Activated CD8-positive, alpha-beta T cell treated with anti-CD3 and anti-CD28 coated beads for 36 hours (primary cell): Measurements from ENCODE around the gene NUDT1. TPM values are rescaled to one million over a fixed set of nuclear protein-coding genes. Genes with fewer than 3 reads are reported as not detected.

Experiments used
- ATAC-seq: fragments of 200-7000 bp; cut with Tn5 transposase; one replicate; pipeline ENCODE4 v1.10.0; 2021; ENCODE audit warnings: mild to moderate bottlenecking, moderate library complexity
- CTCF ChIA-PET: fragments of 350-600 bp; sonication (Branson Sonifier 250); formaldehyde crosslinking; loops from one replicate; lab custom pipeline; 2021; ENCODE audit warnings: antibody characterized with exemption; lab: Charles Lee
- POLR2A ChIA-PET: fragments of 350-600 bp; sonication (Branson Sonifier 250); formaldehyde crosslinking; loops from one replicate; lab custom pipeline; 2021; ENCODE audit warnings: antibody characterized with exemption; lab: Charles Lee
- DNase-seq: peaks from one replicate; pipeline ENCODE4 v3.0.0-alpha.2; 2020
- H3K27ac Mint-ChIP-seq: one replicate; pipeline ENCODE4 v1.8.0; 2021; ENCODE audit warnings: mild to moderate bottlenecking, mixed read lengths
- H3K27me3 Mint-ChIP-seq: one replicate; pipeline ENCODE4 v1.8.0; 2021; ENCODE audit warnings: mixed read lengths
- H3K36me3 Mint-ChIP-seq: one replicate; pipeline ENCODE4 v1.8.0; 2021; ENCODE audit warnings: low read depth, mixed read lengths
- H3K4me1 Mint-ChIP-seq: one replicate; pipeline ENCODE4 v1.8.0; 2021; ENCODE audit warnings: low read depth, mixed read lengths
- H3K4me3 Mint-ChIP-seq: one replicate; pipeline ENCODE4 v1.8.0; 2021; ENCODE audit warnings: mild to moderate bottlenecking, moderate library complexity, mixed read lengths
- H3K9me3 Mint-ChIP-seq: one replicate; pipeline ENCODE4 v1.8.0; 2021; ENCODE audit warnings: mixed read lengths
- CTCF ChIP-seq: fragments of 200-600 bp; IDR thresholded peaks from one replicate; pipeline ENCODE4 v1.8.0; 2022; ENCODE audit warnings: antibody characterized with exemption, mild to moderate bottlenecking
- intact Hi-C: fragments of 100-400 bp; cut with micrococcal nuclease; formaldehyde crosslinking; loops from one replicate; pipeline ENCODE4 v1.10.0; 2022
- total RNA-seq, 2 experiments: library from RNA; stranded (reverse); gene quantifications; one replicate each; pipeline ENCODE4 v1.2.3, GENCODE V29; 2021

NUDT1 gene
- total RNA-seq, 2 experiments from 2014 or later: 90.2 to 93.9 TPM

DNA sequence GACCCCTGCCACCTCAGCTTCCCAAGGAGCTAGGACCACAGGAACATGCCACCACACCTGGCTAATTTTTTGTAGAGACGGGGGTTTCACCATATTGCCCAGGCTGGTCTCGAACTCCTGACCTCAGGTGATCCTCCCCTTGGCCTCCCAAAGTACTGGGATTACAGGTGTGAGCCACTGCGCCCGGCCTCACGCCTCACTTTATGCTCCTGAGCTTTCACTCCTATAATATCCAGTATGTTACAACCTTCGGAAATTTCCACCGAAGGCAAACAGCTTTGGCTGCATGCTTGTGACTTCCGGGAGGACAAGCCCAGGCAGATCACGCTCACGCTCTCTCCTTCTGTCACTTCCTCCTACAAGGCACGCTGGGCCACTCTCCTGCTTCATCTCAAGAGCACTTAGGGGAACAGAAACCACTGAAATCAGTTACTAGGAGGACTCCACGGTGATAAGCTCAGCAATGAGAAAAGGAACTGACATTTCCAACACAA, 4.9 kb upstream of the NUDT1 start:
- ChIA-PET CTCF (interaction anchor here (1.6 kb wide), 1 partner anchor 111 kb away, joined by 5 read pairs; no protein-coding TSS in a partner anchor), POLR2A (no interaction called here)
- peak overlapping the region; percentile 59 for H3K27ac Mint-ChIP-seq
- peaks cover 42% of the 10 kb centered on the region for H3K36me3 Mint-ChIP-seq
- no peak for ATAC-seq
- peaks cover 25% of the 10 kb centered on the region for H3K4me1 Mint-ChIP-seq
- no peaks in the 10 kb centered on the region for H3K27me3 Mint-ChIP-seq
- H3K4me3 Mint-ChIP-seq: no peak overlapping the region
- TF ChIP-seq CTCF: no peak
- no peaks in the 10 kb centered on the region for H3K9me3 Mint-ChIP-seq
- no peak for DNase-seq
- intact Hi-C loops: no loop called here

DNA sequence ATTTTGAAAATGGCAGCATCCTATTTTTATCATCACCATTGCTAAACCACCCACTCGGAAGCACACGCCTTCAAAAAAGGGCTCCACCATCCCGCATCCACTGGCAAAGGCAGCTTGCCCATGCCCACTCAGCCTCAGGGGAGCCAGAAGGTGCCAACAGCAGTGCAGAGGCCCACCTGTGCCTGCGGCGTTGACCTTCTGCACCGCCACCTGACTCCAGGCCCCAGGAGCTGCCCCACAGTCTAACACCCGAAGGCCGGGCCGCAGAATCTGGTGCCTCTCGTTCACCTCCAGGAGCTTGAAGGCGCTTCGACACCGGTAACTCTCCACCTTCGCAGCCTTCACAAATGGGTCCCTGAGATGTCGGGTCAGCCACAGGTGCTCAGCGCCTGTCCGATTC, 2.8 kb upstream of the NUDT1 start:
- Mint-ChIP-seq H3K27me3 (no peaks in the 10 kb centered on the region), H3K27ac (no peak overlapping the region), H3K9me3 (no peaks in the 10 kb centered on the region), H3K4me3 (no peak overlapping the region), H3K4me1 (peaks cover 21% of the 10 kb centered on the region), H3K36me3 (peaks cover 38% of the 10 kb centered on the region)
- TF ChIP-seq CTCF: no peak
- no peak for DNase-seq
- CTCF ChIA-PET: interaction anchor here (0.9 to 1.3 kb wide), 2 partner anchors 30 to 109 kb away, joined by 3 to 4 read pairs; no protein-coding TSS in a partner anchor
- POLR2A ChIA-PET: interaction anchor here (0.9 kb wide), 1 partner anchor 74 kb away, joined by 3 read pairs; no protein-coding TSS in a partner anchor
- intact Hi-C loops: no loop called here
- ATAC-seq: no peak

- Mint-ChIP-seq H3K36me3 (peaks cover 24% of the 10 kb centered on the region), H3K27ac (peak overlapping the region; percentile 93), H3K27me3 (no peaks in the 10 kb centered on the region), H3K4me1 (peaks cover 21% of the 10 kb centered on the region), H3K9me3 (no peaks in the 10 kb centered on the region), H3K4me3 (peak overlapping the region; percentile 92)
- ATAC-seq (peak; percentile 60), DNase-seq (peak; percentile 50)
- CTCF ChIA-PET: interaction anchor here (0.6 to 2.8 kb wide), 3 partner anchors 11 to 105 kb away, joined by 3 to 7 read pairs (median 5); no protein-coding TSS in a partner anchor
- intact Hi-C loops: loop anchor here (2.0 kb wide), 1 partner anchor 106 kb away; no protein-coding TSS in a partner anchor
- POLR2A ChIA-PET: interaction anchor here (1.0 to 3.4 kb wide), 3 partner anchors 9 to 111 kb away, joined by 4 to 30 read pairs (median 13); partner anchors contain the start of genes EIF3B and MAD1L1
- TF ChIP-seq CTCF: no peak
These were observed 759 bp downstream of the NUDT1 start for GRCh38 chr7:2242541-2243429.

GRCh38 chr7:2243458-2243857, 1.4 kb downstream of the NUDT1 start:
- no peaks in the 10 kb centered on the region for H3K27me3 Mint-ChIP-seq
- peaks cover 23% of the 10 kb centered on the region for H3K4me1 Mint-ChIP-seq
- CTCF ChIA-PET: interaction anchor here (1.4 kb wide), 1 partner anchor 104 kb away, joined by 5 read pairs; no protein-coding TSS in a partner anchor
- H3K4me3 Mint-ChIP-seq: peak overlapping the region; percentile 92
- DNase-seq (no peak), ATAC-seq (no peak)
- intact Hi-C loops: loop anchor here (2.0 kb wide), 1 partner anchor 105 kb away; no protein-coding TSS in a partner anchor
- H3K27ac Mint-ChIP-seq: no peak overlapping the region
- POLR2A ChIA-PET: no interaction called here
- peaks cover 17% of the 10 kb centered on the region for H3K36me3 Mint-ChIP-seq
- H3K9me3 Mint-ChIP-seq: no peaks in the 10 kb centered on the region
- TF ChIP-seq CTCF: no peak
